HG02852 (cell line): ENCODE results near the gene CERS4.

Experiments used
- ATAC-seq: cut with Tn5 transposase; IDR thresholded peaks from one replicate; pipeline ENCODE4 v1.9.1; 2021; ENCODE audit warnings: mild to moderate bottlenecking, moderate library complexity; ENCODE audit not compliant: unreplicated experiment

CERS4 gene

GRCh38 chr19:8311461-8312260 is 102.5 kb downstream of the CERS4 start:
- no peak for ATAC-seq
